K562 (cell line): ENCODE data around the gene TMEM163. TPM values are rescaled to one million over a fixed set of nuclear protein-coding genes. Genes with fewer than 3 reads are reported as not detected.

Experiments
- ATAC-seq: fragments of 200-7000 bp; cut with Tn5 transposase; 3 replicates; pipeline ENCODE4 v1.9.1; 2020; ENCODE audit warnings: moderate library complexity
- BruUV-seq: library from RNA; stranded (reverse); fragments of 400-500 nt; replicated peaks from 2 replicates; lab custom pipeline; 2021; lab: Mats Ljungman, UMichigan
- CTCF ChIA-PET: fragments of 300-600 bp; formaldehyde crosslinking; extraction: SDS; loops from one replicate; lab custom pipeline; 2021; ENCODE audit warnings: low intra/inter-chr PET ratio; lab: Yijun Ruan, JAX
- POLR2A ChIA-PET: fragments of 300-600, 350-650 bp; sonication (Branson Sonifier 250); formaldehyde crosslinking; extraction: SDS; loops from one replicate; lab custom pipeline; 2021; ENCODE audit warnings: antibody characterized with exemption, inconsistent platforms; lab: Yijun Ruan, JAX
- DNase-seq, 4 experiments: peaks; one replicate each; pipeline versions ENCODE4 v3.0.0 to v3.0.0-alpha.2; 2011 to 2018; ENCODE audit warnings: low spot score in 3 of 4, mixed read lengths in 3 of 4; ENCODE audit errors: extremely low read depth in 1 of 4
- FAIRE-seq: peaks from 2 replicates; lab custom pipeline; 2011; peaks lifted over from hg19 to GRCh38; lab: Jason Lieb, UNC
- H2AFZ ChIP-seq: 2 replicates; pipeline ENCODE4 v1.6.0; 2011; ENCODE audit warnings: low read depth, low read length, control low read depth, inconsistent platforms
- H3K27ac ChIP-seq: fragments of 200-600 bp; 3 replicates; pipeline ENCODE4 v1.8.0; 2011; ENCODE audit warnings: low read depth, mild to moderate bottlenecking, control low read depth, inconsistent platforms, low read length, moderate library complexity, mixed read lengths; ENCODE audit errors: extremely low read depth
- H3K27me3 ChIP-seq, 2 experiments: fragments of 300-600 bp in 1 of 2; 2 replicates in 1 of 2; 3 replicates in 1 of 2; pipeline versions ENCODE4 v1.6.0 to v1.8.0; 2011; ENCODE audit warnings: inconsistent platforms in 2 of 2, low read length in 2 of 2, mild to moderate bottlenecking in 1 of 2, mixed read lengths in 1 of 2, moderate library complexity in 1 of 2; ENCODE audit not compliant: control insufficient read depth in 2 of 2, insufficient read depth in 2 of 2
- H3K36me3 ChIP-seq: fragments of 300-600 bp; 3 replicates; pipeline ENCODE4 v1.8.0; 2011; ENCODE audit warnings: mild to moderate bottlenecking, low read length, inconsistent platforms; ENCODE audit not compliant: control insufficient read depth, insufficient read depth
- H3K4me1 ChIP-seq, 2 experiments: fragments of 200-600 bp in 1 of 2; replicated peaks in 1 of 2; 2 replicates in 1 of 2; 3 replicates in 1 of 2; pipeline versions ENCODE4 v1.5.1 to v1.8.0; 2011; ENCODE audit warnings: inconsistent platforms in 2 of 2, low read length in 2 of 2, mild to moderate bottlenecking in 1 of 2, mixed read lengths in 1 of 2, moderate library complexity in 1 of 2; ENCODE audit not compliant: control insufficient read depth in 2 of 2, insufficient read depth in 2 of 2
- H3K4me2 ChIP-seq: 2 replicates; pipeline ENCODE4 v1.6.1; 2011; ENCODE audit warnings: low read length, control low read depth, inconsistent platforms, mixed read lengths; ENCODE audit not compliant: insufficient read depth
- H3K4me3 ChIP-seq: fragments of 200-600 bp; sonication (generic), shearing (Covaris generic); 2 replicates; pipeline ENCODE4 v1.5.1; 2016; ENCODE audit warnings: control low read depth, inconsistent platforms
- H3K79me2 ChIP-seq: fragments of 200-600 bp; 3 replicates; pipeline ENCODE4 v1.8.0; 2011; ENCODE audit warnings: low read length, inconsistent platforms; ENCODE audit not compliant: control insufficient read depth, insufficient read depth
- H3K9ac ChIP-seq, 2 experiments: 2 replicates each; pipeline versions ENCODE4 v1.6.0 to v1.6.1; 2011; ENCODE audit warnings: low read depth in 2 of 2, low read length in 2 of 2, control low read depth in 1 of 2, inconsistent platforms in 1 of 2, mild to moderate bottlenecking in 1 of 2, mixed read lengths in 1 of 2; ENCODE audit not compliant: insufficient read depth in 1 of 2
- H3K9me1 ChIP-seq: one replicate; pipeline ENCODE4 v1.6.0; 2011; ENCODE audit warnings: inconsistent platforms, mild to moderate bottlenecking, low read length, moderate library complexity; ENCODE audit not compliant: control insufficient read depth, insufficient read depth
- H3K9me3 ChIP-seq: replicated peaks from 2 replicates; pipeline ENCODE4 v1.5.1; 2011; ENCODE audit warnings: low read depth, low read length, inconsistent platforms; ENCODE audit not compliant: control insufficient read depth, insufficient read depth
- H4K20me1 ChIP-seq: replicated peaks from 2 replicates; pipeline ENCODE4 v1.6.1; 2011; ENCODE audit warnings: low read length, inconsistent platforms, mixed read lengths; ENCODE audit not compliant: control insufficient read depth, insufficient read depth
- CHD2 ChIP-seq: IDR thresholded peaks from 2 replicates; pipeline ENCODE4 v1.6.1; 2011; ENCODE audit warnings: low read depth, low read length
- GABPA ChIP-seq: fragments of 200-800 bp; sonication (Bioruptor generic); conservative IDR thresholded peaks from 2 replicates; pipeline ENCODE4 v1.6.1; 2016; ENCODE audit warnings: low read depth, missing genetic modification characterization, missing compliant biosample characterization
- GTF2A2 ChIP-seq: IDR thresholded peaks from 2 replicates; pipeline ENCODE4 v1.6.1; 2016; ENCODE audit warnings: mild to moderate bottlenecking, missing genetic modification characterization, missing compliant biosample characterization
- STAG1 ChIP-seq: sonication (generic); formaldehyde crosslinking; IDR thresholded peaks from 2 replicates; pipeline ENCODE4 v1.5.0; 2020; ENCODE audit warnings: missing genetic modification reagents, borderline replicate concordance
- ZKSCAN1 ChIP-seq: fragments of 150-350 bp; IDR thresholded peaks from 2 replicates; pipeline ENCODE4 v1.6.1; 2016; ENCODE audit warnings: low read depth, low read length
- ZNF184 ChIP-seq: sonication (generic); formaldehyde crosslinking; IDR thresholded peaks from 2 replicates; pipeline ENCODE4 v1.5.0; 2020; ENCODE audit warnings: missing genetic modification reagents
- WGBS: fragments of 100-300 bp; shearing (Covaris generic); methylation state at CpG from one replicate; pipeline ENCODE4 v1.1.6; 2016; ENCODE audit warnings: low coverage, mixed read lengths; ENCODE audit not compliant: insufficient coverage; ENCODE audit errors: missing lambda C conversion rate; 5-methylcytosine and 5-hydroxymethylcytosine counted together
- in situ Hi-C: fragments of 300-500 bp; cut with MboI; formaldehyde crosslinking; loops from 4 replicates; pipeline ENCODE4 v1.15.0; 2018; ENCODE audit warnings: inconsistent platforms, mixed read lengths
- intact Hi-C: fragments of 100-400 bp; cut with micrococcal nuclease; formaldehyde crosslinking; loops from 2 replicates; pipeline ENCODE4 v1.14.2; 2022
- polyA plus RNA-seq, 8 experiments: library from polyadenylated mRNA; depleted of rRNA in 4 of 8; stranded (reverse) in 5 of 8; unstranded in 3 of 8; fragments of >200 nt; fragmentation: Nextera tagmentation in 2 of 8; fragmentation: Illumina TruSeq in 1 of 8; extraction: Ambion mirVana in 2 of 8; extraction: Trizol in 1 of 8; gene quantifications; 2 replicates each; pipeline versions ENCODE4 v1.2.1 to v1.2.3, GENCODE V29; 2011 to 2014; ENCODE audit warnings: inconsistent platforms in 1 of 8, missing spikeins in 1 of 8
- total RNA-seq, 7 experiments: library from RNA; depleted of rRNA in 6 of 7; stranded (reverse); fragments of >200 nt in 6 of 7; fragmentation: Illumina TruSeq in 2 of 7; extraction: Trizol in 2 of 7; gene quantifications; 2 replicates each; pipeline versions ENCODE4 v1.2.1 to v1.2.3, GENCODE V29; 2011 to 2021; ENCODE audit warnings: low replicate concordance in 1 of 7
- TF ChIP-seq, protein P1 (sequence below): sonication (generic); formaldehyde crosslinking; IDR thresholded peaks from 2 replicates; pipeline ENCODE4 v1.8.1; 2023; ENCODE audit warnings: mild to moderate bottlenecking, missing genetic modification reagents

The TMEM163 gene
- total and polyA plus RNA-seq, 9 of the 15 experiments (the other 6 are each of a cell fraction or from before 2014, with no cell fraction given), result 0.04 to 0.68 (median 0.16) TPM; not detected in 3

DNA sequence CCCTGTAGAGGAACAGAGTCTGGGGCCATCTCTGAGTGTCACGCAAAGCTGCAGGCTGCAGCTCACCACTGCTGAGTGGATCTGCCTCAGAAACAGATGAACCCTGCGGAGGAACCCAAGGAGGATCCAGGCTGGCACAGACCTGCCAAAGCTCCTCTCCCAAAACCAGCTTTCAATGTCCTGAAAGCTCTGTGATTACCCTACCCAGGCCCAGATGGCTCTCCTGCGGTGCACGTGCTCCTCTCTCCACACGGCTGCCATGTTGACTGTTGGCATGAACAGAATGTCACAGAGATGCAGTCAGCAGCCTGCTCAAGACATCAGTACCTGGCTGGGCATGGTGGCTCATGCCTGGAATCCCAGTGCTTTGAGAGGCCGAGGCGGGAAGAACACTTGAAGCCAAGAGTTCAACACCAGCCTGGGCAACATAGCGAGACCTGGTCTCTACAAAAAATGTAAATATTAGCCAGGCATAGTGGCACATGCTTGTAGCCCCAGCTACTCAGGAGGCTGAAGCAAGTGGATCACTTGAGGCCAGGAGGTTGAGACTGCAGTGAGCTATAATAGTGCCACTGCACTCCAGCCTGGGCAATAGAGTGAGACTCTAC, 248.1 kb downstream of the TMEM163 start:
- DNase-seq (no peak), FAIRE-seq (no peak), ATAC-seq (no peak)
- no peaks in the 10 kb centered on the region; the same call in 1 of the 2 replicates for H4K20me1 ChIP-seq
- CTCF ChIA-PET, result no interaction called here
- H2AFZ ChIP-seq, result no peak overlapping the region
- no peaks in the 10 kb centered on the region for H3K9me3 ChIP-seq
- intact Hi-C loops (no loop called here), in situ Hi-C loops (no loop called here)
- no peaks in the 10 kb centered on the region for H3K9me1 ChIP-seq
- no peak overlapping the region for H3K27ac ChIP-seq
- H3K4me2 ChIP-seq, result no peak overlapping the region
- no peak for TF ChIP-seq ZKSCAN1
- POLR2A ChIA-PET, result interaction anchor here (0.6 kb wide), 1 partner anchor 1159 kb away, joined by 3 read pairs; no protein-coding TSS in a partner anchor
- H3K27me3 ChIP-seq, result peaks cover 15 to 36% of the 10 kb centered on the region in 2 experiments
- no peaks in the 10 kb centered on the region for H3K79me2 ChIP-seq
- no peaks in the 10 kb centered on the region for H3K4me1 ChIP-seq
- no peaks in the 10 kb centered on the region for H3K36me3 ChIP-seq
- 0% methylated on average over 8 of the region's 8 CpGs for WGBS
- BruUV-seq, result no TSS peak
- no peak overlapping the region for H3K9ac ChIP-seq
- no peak overlapping the region for H3K4me3 ChIP-seq

DNA sequence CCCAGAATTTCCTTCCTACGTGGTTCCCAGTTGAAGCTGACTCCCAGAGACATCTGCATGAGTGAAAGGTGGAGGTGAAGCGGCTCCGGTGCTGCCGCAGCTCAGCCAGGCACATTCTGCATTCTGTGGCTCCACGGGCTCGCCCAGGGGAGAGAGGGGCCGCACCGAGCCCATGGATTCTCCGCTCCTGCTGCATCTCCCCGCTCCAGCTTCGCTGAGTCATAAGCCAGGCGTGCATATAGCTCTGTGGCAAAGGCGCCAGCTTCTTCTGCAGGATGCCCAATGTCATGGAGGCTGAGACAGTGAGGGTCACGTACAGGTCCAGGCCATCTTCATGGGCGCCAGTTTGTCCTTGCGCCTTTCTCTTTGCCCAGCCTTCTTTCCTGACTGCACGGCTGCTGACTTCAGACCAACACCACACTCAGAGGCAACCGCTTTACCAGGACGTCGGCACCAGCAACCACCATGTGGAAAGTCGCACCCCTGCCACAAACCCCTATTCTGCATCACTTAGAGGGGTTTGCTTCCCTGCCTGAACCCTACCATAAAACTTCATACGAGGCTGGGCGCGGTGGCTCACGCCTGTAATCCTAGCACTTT, 249.2 kb downstream of the TMEM163 start:
- intact Hi-C loops (no loop called here), in situ Hi-C loops (no loop called here)
- H3K4me3 ChIP-seq, result no peak overlapping the region
- no peaks in the 10 kb centered on the region for H3K9me3 ChIP-seq
- ATAC-seq (peak; percentile 36; the same call in 2 of the 3 replicates), FAIRE-seq (no peak), DNase-seq (no peak)
- H4K20me1 ChIP-seq, result peaks cover 4% of the 10 kb centered on the region; the same call in 1 of the 2 replicates
- CTCF ChIA-PET, result no interaction called here
- H3K9me1 ChIP-seq, result no peaks in the 10 kb centered on the region
- no peaks in the 10 kb centered on the region for H3K79me2 ChIP-seq
- no TSS peak for BruUV-seq
- 11% methylated on average over 24 of the region's 25 CpGs for WGBS
- H3K4me2 ChIP-seq, result no peak overlapping the region
- no peak overlapping the region for H3K9ac ChIP-seq
- peaks cover 15 to 38% of the 10 kb centered on the region in 2 experiments for H3K27me3 ChIP-seq
- no peak for TF ChIP-seq GABPA (tag)
- no peak for TF ChIP-seq STAG1 (CRISPR knock-in tag)
- no peak for TF ChIP-seq CHD2
- no peak for TF ChIP-seq GTF2A2
- TF ChIP-seq, protein P1, sequence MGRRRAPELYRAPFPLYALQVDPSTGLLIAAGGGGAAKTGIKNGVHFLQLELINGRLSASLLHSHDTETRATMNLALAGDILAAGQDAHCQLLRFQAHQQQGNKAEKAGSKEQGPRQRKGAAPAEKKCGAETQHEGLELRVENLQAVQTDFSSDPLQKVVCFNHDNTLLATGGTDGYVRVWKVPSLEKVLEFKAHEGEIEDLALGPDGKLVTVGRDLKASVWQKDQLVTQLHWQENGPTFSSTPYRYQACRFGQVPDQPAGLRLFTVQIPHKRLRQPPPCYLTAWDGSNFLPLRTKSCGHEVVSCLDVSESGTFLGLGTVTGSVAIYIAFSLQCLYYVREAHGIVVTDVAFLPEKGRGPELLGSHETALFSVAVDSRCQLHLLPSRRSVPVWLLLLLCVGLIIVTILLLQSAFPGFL, result no peak
- no peak for TF ChIP-seq ZNF184 (CRISPR knock-in tag)
- no peak overlapping the region for H2AFZ ChIP-seq
- POLR2A ChIA-PET, result interaction anchor here (1.1 kb wide), 1 partner anchor 92 kb away, joined by 3 read pairs; no protein-coding TSS in a partner anchor
- H3K27ac ChIP-seq, result no peak overlapping the region
- H3K36me3 ChIP-seq, result no peaks in the 10 kb centered on the region
- H3K4me1 ChIP-seq, result no peaks in the 10 kb centered on the region
